B cell (primary cell): ENCODE data around the gene SUSD3. TPM values are rescaled to one million over a fixed set of nuclear protein-coding genes. Genes with fewer than 3 reads are reported as not detected.

ENCODE experiments used
- ATAC-seq: fragments of 200-7000 bp; cut with Tn5 transposase; one replicate; pipeline ENCODE4 v1.10.0; 2021; ENCODE audit warnings: low read depth, mild to moderate bottlenecking, moderate number of reproducible peaks, moderate library complexity
- CTCF ChIA-PET: fragments of 350-600 bp; sonication (Branson Sonifier 250); formaldehyde crosslinking; loops from one replicate; lab custom pipeline; 2021; ENCODE audit warnings: antibody characterized with exemption, inconsistent platforms; lab: Charles Lee
- POLR2A ChIA-PET: fragments of 350-600 bp; sonication (Branson Sonifier 250); formaldehyde crosslinking; loops from one replicate; lab custom pipeline; 2021; ENCODE audit warnings: antibody characterized with exemption; lab: Charles Lee
- DNase-seq: peaks from one replicate; pipeline ENCODE4 v3.0.0; 2013
- H2AFZ ChIP-seq: 2 replicates; pipeline ENCODE4 v1.6.1; 2012; ENCODE audit warnings: mild to moderate bottlenecking, low read depth, low read length; ENCODE audit not compliant: insufficient read depth, poor library complexity, severe bottlenecking
- H3K27ac ChIP-seq, 2 donors: 1 replicate in 1 of 2; 2 replicates in 1 of 2; pipeline ENCODE4 v1.5.1; 2012 to 2013; ENCODE audit warnings: low read length in 2 of 2, mild to moderate bottlenecking in 2 of 2, moderate library complexity in 1 of 2
- H3K27me3 ChIP-seq, 4 experiments: fragments of 200-600 bp in 1 of 4; sonication (generic) in 1 of 4; replicated peaks in 1 of 4; 1 replicate in 2 of 4; 2 replicates in 2 of 4; pipeline versions ENCODE4 v1.6.1 to v1.7.0; 2013 to 2016; ENCODE audit warnings: low read length in 3 of 4, mild to moderate bottlenecking in 2 of 4, mixed read lengths in 1 of 4, moderate library complexity in 1 of 4; ENCODE audit not compliant: insufficient read depth in 4 of 4, control insufficient read depth in 3 of 4; ENCODE audit errors: control extremely low read depth in 1 of 4
- H3K36me3 ChIP-seq, 2 experiments: replicated peaks in 1 of 2; 1 replicate in 1 of 2; 2 replicates in 1 of 2; pipeline versions ENCODE4 v1.6.1 to v1.7.1; 2013; ENCODE audit warnings: low read length in 1 of 2; ENCODE audit not compliant: insufficient read depth in 2 of 2, control insufficient read depth in 1 of 2; ENCODE audit errors: control extremely low read depth in 1 of 2, extremely low read depth in 1 of 2
- H3K4me1 ChIP-seq, 2 donors: fragments of 200-600 bp in 1 of 2; sonication (generic) in 1 of 2; 1 replicate in 1 of 2; 2 replicates in 1 of 2; pipeline versions ENCODE4 v1.5.1 to v1.6.1; 2013 to 2017; ENCODE audit warnings: low read length in 2 of 2; ENCODE audit not compliant: control insufficient read depth in 2 of 2, insufficient read depth in 2 of 2
- H3K4me2 ChIP-seq: replicated peaks from 2 replicates; pipeline ENCODE3; 2012; ENCODE audit warnings: mild to moderate bottlenecking, low read depth, low read length; ENCODE audit not compliant: poor library complexity, severe bottlenecking
- H3K4me3 ChIP-seq, 5 experiments: fragments of 200-600 bp in 1 of 5; sonication (generic) in 1 of 5; 1 replicate in 3 of 5; 2 replicates in 2 of 5; pipeline versions ENCODE4 v1.5.1 to v1.7.0; 2011 to 2016; ENCODE audit warnings: low read length in 4 of 5, mild to moderate bottlenecking in 4 of 5, low read depth in 2 of 5, control low read depth in 1 of 5, moderate library complexity in 1 of 5; ENCODE audit not compliant: insufficient read depth in 1 of 5; ENCODE audit errors: control extremely low read depth in 1 of 5, extremely low read depth in 1 of 5
- H3K79me2 ChIP-seq: fragments of 200-600 bp; sonication (generic); one replicate; pipeline ENCODE4 v1.6.0; 2016; ENCODE audit warnings: low read length; ENCODE audit not compliant: control insufficient read depth, insufficient read depth
- H3K9ac ChIP-seq: fragments of 200-600 bp; sonication (generic); 2 replicates; pipeline ENCODE4 v1.6.1; 2017; ENCODE audit warnings: mild to moderate bottlenecking, low read length, moderate library complexity
- H3K9me3 ChIP-seq, 3 donors: one replicate each; pipeline versions ENCODE4 v1.6.1 to v1.7.1; 2013; ENCODE audit warnings: low read length in 2 of 3; ENCODE audit not compliant: control insufficient read depth in 2 of 3, insufficient read depth in 1 of 3; ENCODE audit errors: control extremely low read depth in 1 of 3
- H4K20me1 ChIP-seq: 2 replicates; pipeline ENCODE4 v1.6.0; 2012; ENCODE audit warnings: mild to moderate bottlenecking, low read length; ENCODE audit not compliant: insufficient read depth, control insufficient read depth, poor library complexity, severe bottlenecking
- H3K27ac Mint-ChIP-seq: one replicate; pipeline ENCODE4 v1.8.0; 2021; ENCODE audit warnings: mixed read lengths
- H3K27me3 Mint-ChIP-seq: one replicate; pipeline ENCODE4 v1.8.0; 2021; ENCODE audit warnings: mixed read lengths
- H3K4me1 Mint-ChIP-seq: one replicate; pipeline ENCODE4 v1.8.0; 2021; ENCODE audit warnings: mixed read lengths
- H3K4me3 Mint-ChIP-seq: one replicate; pipeline ENCODE4 v1.8.0; 2021; ENCODE audit warnings: mixed read lengths
- H3K9me3 Mint-ChIP-seq: one replicate; pipeline ENCODE4 v1.8.0; 2022; ENCODE audit warnings: mixed read lengths; ENCODE audit not compliant: insufficient read depth
- CTCF ChIP-seq: fragments of 200-600 bp; IDR thresholded peaks from one replicate; pipeline ENCODE4 v1.8.0; 2022; ENCODE audit warnings: antibody characterized with exemption, mild to moderate bottlenecking
- EZH2 ChIP-seq: IDR thresholded peaks from 2 replicates; pipeline ENCODE4 v1.6.1; 2012; ENCODE audit warnings: borderline replicate concordance, low read depth, mild to moderate bottlenecking, moderate library complexity, low read length; ENCODE audit not compliant: insufficient read depth, poor library complexity, severe bottlenecking
- WGBS: methylation state at CpG from one replicate; pipeline ENCODE4 v1.1.5; 2013; ENCODE audit warnings: missing lambda C conversion rate; ENCODE audit not compliant: insufficient coverage; 5-methylcytosine and 5-hydroxymethylcytosine counted together
- intact Hi-C: fragments of 100-400 bp; cut with micrococcal nuclease; formaldehyde crosslinking; loops from one replicate; pipeline ENCODE4 v1.10.0; 2022
- polyA plus RNA-seq: library from polyadenylated mRNA; depleted of rRNA; stranded (reverse); fragments of >200 nt; gene quantifications from 2 replicates; pipeline ENCODE4 v1.2.3, GENCODE V29; 2012
- total RNA-seq, 2 donors: library from RNA; stranded (reverse); fragments of 120-200 nt in 1 of 2; gene quantifications; 1 replicate in 1 of 2; 2 replicates in 1 of 2; pipeline versions ENCODE4 v1.2.3 to v1.2.4, GENCODE V29; 2013 to 2022

Gene SUSD3
- total and polyA plus RNA-seq, 2 donors (not counting 1 experiment from before 2014, with no cell fraction given): 41.0 to 85.0 TPM

- Histone ChIP-seq H2AFZ (no peak overlapping the region), H3K4me2 (no peak overlapping the region), H4K20me1 (peaks cover 12% of the 10 kb centered on the region), H3K9me3 (no peaks in the 10 kb centered on the region), H3K79me2 (peaks cover 19% of the 10 kb centered on the region), H3K27me3 (peaks cover 0 to 10% (median 0%) of the 10 kb centered on the region in 4 experiments), H3K36me3 (no peaks in the 10 kb centered on the region), H3K4me3 (no peak overlapping the region), H3K9ac (no peak overlapping the region), H3K27ac (no peak overlapping the region), H3K4me1 (peaks cover 15 to 30% of the 10 kb centered on the region in 2 donors)
- ChIA-PET CTCF (interaction anchor here (1.3 to 1.7 kb wide), 3 partner anchors 10 to 26 kb away, joined by 3 to 6 read pairs (median 4); no protein-coding TSS in a partner anchor), POLR2A (interaction anchor here (0.6 kb wide), 1 partner anchor 16 kb away, joined by 3 read pairs; no protein-coding TSS in a partner anchor)
- no peaks in the 10 kb centered on the region for H3K9me3 Mint-ChIP-seq
- intact Hi-C loops: loop anchor here (10.0 kb wide), 1 partner anchor 435 kb away; no protein-coding TSS in a partner anchor
- H3K27me3 Mint-ChIP-seq: no peaks in the 10 kb centered on the region
- H3K4me1 Mint-ChIP-seq: peaks cover 44% of the 10 kb centered on the region
- no peak overlapping the region for H3K4me3 Mint-ChIP-seq
- ATAC-seq (no peak), DNase-seq (no peak)
- 98% methylated on average over 8 of the region's 11 CpGs for WGBS
- TF ChIP-seq EZH2 (no peak), CTCF (no peak)
- no peak overlapping the region for H3K27ac Mint-ChIP-seq
Measured at GRCh38 chr9:93129691-93130500, 71.4 kb downstream of the SUSD3 start.
